Stimulated activated CD8-positive, alpha-beta memory T cell treated with anti-CD3 and anti-CD28 coated beads, Interleukin-7, amount 100 ng/mL, for 24 hours (primary cell): ENCODE measurements around the gene IARS2.
"Not testable (repeated sequence)": the region's sequence is repeated elsewhere in the genome, so short reads cannot be mapped to it uniquely, and the experiment has no call there.

Source experiments
- DNase-seq: peaks from one replicate; pipeline ENCODE4 v3.0.0-alpha.2; 2020; ENCODE audit warnings: low read depth

IARS2 gene

GRCh38 chr1:220094016-220094911 is at the start of gene IARS2:
Gene IARS2, plus strand, starts transcription at chr1:220094132. Its CDS starts 85 bp downstream, at chr1:220094217.
- peak; percentile 89 for DNase-seq

GRCh38 chr1:220044678-220045355 is 49.1 kb upstream of the IARS2 start:
- no peak for DNase-seq

GRCh38 chr1:220045356-220046051 is 48.4 kb upstream of the IARS2 start:
- DNase-seq: no peak

- DNase-seq: peak; percentile 84
These were observed 47.6 kb upstream of the IARS2 start, which contains the start of gene EPRS1 for GRCh38 chr1:220046052-220046930. Gene EPRS1, minus strand, starts transcription at chr1:220046505. Its CDS starts 117 bp downstream, at chr1:220046388.

- no peak for DNase-seq
These were observed 37.6 kb upstream of the IARS2 start for GRCh38 chr1:220056374-220056773.

- no peak for DNase-seq
These were observed 33.1 kb upstream of the IARS2 start for GRCh38 chr1:220060876-220061275.

GRCh38 chr1:220062629-220063028 is 31.3 kb upstream of the IARS2 start:
- DNase-seq: no peak

GRCh38 chr1:220067269-220068204 is 26.4 kb upstream of the IARS2 start:
- no peak for DNase-seq

GRCh38 chr1:220076861-220077762 is 16.8 kb upstream of the IARS2 start:
- no peak for DNase-seq

GRCh38 chr1:220077887-220078286 is 16.0 kb upstream of the IARS2 start:
- DNase-seq: no peak

GRCh38 chr1:220084460-220084859 is 9.5 kb upstream of the IARS2 start:
- DNase-seq: no peak

GRCh38 chr1:220086261-220086686 is 7.7 kb upstream of the IARS2 start:
- not testable (repeated sequence) for DNase-seq

- peak; percentile 99 for DNase-seq
These were observed 4.0 kb upstream of the IARS2 start, which contains the start of gene BPNT1 for GRCh38 chr1:220089650-220090556. Gene BPNT1, minus strand, starts transcription at chr1:220089788. Its CDS starts 9,942 bp downstream, at chr1:220079846.

- DNase-seq: no peak
These were observed 1.2 kb upstream of the IARS2 start for GRCh38 chr1:220092694-220093093.

- no peak for DNase-seq
These were observed 444 bp upstream of the IARS2 start for GRCh38 chr1:220093361-220094015.

GRCh38 chr1:220099826-220100225 is 5.9 kb downstream of the IARS2 start:
- DNase-seq: no peak

- DNase-seq: not testable (repeated sequence)
These were observed 16.5 kb downstream of the IARS2 start for GRCh38 chr1:220110473-220110872.
